ENCODE results near the gene NDUFS7.

The NDUFS7 gene

DNA sequence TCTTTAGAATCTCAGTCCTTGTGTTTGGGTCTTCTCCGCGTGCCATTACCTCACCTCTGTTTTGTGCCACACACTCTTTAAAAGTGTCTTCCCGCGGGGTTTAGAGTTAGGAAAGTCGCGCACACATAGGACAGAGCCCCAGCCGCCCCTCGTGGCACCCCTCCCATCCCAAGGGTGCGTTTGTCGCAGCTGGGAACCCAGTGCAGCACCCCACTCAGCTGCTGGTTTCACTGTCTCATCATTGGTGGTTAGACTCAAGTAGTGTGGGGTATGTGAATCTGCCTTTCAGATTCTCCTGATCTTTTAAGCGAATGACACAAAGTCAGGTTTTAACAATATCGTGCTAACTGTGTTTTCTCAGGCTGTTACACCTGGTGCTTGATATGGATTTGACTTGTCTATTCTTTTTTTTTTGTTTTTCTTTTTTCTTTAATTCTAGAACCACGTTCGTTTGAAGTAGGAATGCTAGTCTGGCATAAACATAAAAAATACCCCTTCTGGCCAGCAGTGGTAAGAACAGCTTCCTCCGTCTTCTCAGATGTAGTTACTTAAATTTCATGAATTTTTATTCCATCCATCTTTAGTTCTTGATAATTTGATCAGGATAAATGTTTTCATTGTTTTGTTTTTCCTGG is 19.5 kb upstream of the NDUFS7 start:
- Histone ChIP-seq H3K36me3 (ENCODE audit: control insufficient read depth, insufficient read depth, low read length) (peaks cover 6% of the 10 kb centered on the region), H3K4me3 (ENCODE audit: insufficient read depth, low read depth, low read length, poor library complexity, severe bottlenecking) (no peak overlapping the region), H3K9me3 (ENCODE audit: control insufficient read depth, low read length) (no peaks in the 10 kb centered on the region), H3K4me1 (ENCODE audit: control insufficient read depth, insufficient read depth, low read length, poor library complexity, severe bottlenecking) (peaks cover 7% of the 10 kb centered on the region), H3K27me3 (replicated peaks; ENCODE audit: control insufficient read depth, insufficient read depth, low read length, poor library complexity, severe bottlenecking) (no peaks in the 10 kb centered on the region), H3K27ac (ENCODE audit: insufficient read depth, low read length, poor library complexity, severe bottlenecking) (no peak overlapping the region)
- DNase-seq = no peak

DNA sequence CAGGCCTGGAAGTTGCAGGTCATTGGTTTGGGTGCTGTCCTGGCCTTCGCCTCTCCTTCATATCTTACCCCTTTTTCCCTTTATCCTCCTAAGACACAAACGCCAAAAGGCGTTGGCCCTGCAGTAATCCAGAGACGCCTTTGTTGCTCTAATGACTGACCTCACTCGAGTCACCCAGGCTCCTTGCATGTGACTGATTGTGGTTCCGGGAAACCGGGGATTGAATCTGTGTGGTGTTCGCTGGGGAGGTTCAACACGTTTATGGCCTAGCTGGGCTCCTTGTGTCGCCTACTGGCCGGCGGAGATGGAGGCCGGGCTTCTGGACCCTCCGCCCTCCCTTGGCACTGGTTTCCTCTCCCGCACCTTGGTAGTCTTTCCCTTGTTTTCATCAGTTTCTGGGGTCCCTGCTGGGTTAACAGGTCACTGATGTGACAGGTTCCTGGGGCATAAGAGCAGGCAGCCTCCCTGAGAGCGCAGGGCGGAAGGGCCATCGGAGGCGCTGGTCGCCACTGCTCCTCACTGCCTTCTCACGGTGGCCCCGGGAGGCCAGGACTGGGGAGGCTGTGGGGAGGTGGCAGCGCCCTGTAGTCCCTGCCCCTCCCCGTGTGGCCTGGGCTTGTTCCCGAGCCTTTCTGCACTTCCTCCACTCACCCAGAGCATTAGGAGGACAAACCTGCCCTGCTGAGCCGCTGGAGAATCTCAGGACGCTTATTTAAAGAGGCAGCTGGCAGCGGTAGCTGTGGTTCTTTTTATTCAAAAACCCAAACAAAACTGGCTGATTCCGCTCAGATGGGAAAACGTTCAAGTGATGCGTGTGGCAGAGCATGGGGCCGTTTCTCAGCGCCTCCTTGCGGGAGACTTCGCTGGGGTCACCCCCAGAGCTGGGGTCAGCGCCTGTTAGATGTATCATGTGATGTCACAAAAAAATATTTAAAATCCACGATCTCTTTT is 18.1 kb upstream of the NDUFS7 start:
- Histone ChIP-seq H3K27me3 (replicated peaks; ENCODE audit: control insufficient read depth, insufficient read depth, low read length, poor library complexity, severe bottlenecking) (no peaks in the 10 kb centered on the region), H3K9me3 (ENCODE audit: control insufficient read depth, low read length) (no peaks in the 10 kb centered on the region), H3K4me1 (ENCODE audit: control insufficient read depth, insufficient read depth, low read length, poor library complexity, severe bottlenecking) (peaks cover 7% of the 10 kb centered on the region), H3K4me3 (ENCODE audit: insufficient read depth, low read depth, low read length, poor library complexity, severe bottlenecking) (no peak overlapping the region), H3K27ac (ENCODE audit: insufficient read depth, low read length, poor library complexity, severe bottlenecking) (no peak overlapping the region), H3K36me3 (ENCODE audit: control insufficient read depth, insufficient read depth, low read length) (peaks cover 7% of the 10 kb centered on the region)
- DNase-seq = no peak

DNA sequence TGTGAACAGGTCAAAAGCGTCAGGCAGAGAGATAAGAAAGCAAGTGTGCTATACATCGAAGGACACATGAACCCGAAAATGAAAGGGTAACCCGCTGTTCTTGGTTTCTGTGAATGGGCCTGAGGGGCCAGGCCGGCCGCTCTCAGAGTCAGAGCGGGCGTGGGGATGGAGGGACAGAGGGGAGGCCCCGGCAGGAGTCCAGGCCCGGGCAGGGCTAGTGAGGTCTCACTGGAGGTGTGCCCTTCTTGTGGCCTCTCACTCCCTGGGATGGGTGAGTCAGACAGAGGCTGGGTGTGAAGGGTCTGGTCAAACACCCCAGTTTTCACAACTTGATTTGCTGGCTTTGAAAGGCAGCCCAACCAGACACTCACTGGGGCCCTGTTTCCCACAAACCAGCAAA is 17.4 kb upstream of the NDUFS7 start:
- no peaks in the 10 kb centered on the region for H3K9me3 ChIP-seq (ENCODE audit: control insufficient read depth, low read length)
- H3K27me3 ChIP-seq (replicated peaks; ENCODE audit: control insufficient read depth, insufficient read depth, low read length, poor library complexity, severe bottlenecking) = no peaks in the 10 kb centered on the region
- no peak overlapping the region for H3K27ac ChIP-seq (ENCODE audit: insufficient read depth, low read length, poor library complexity, severe bottlenecking)
- H3K4me3 ChIP-seq (ENCODE audit: insufficient read depth, low read depth, low read length, poor library complexity, severe bottlenecking) = no peak overlapping the region
- DNase-seq = no peak
- H3K4me1 ChIP-seq (ENCODE audit: control insufficient read depth, insufficient read depth, low read length, poor library complexity, severe bottlenecking) = peaks cover 7% of the 10 kb centered on the region
- peaks cover 11% of the 10 kb centered on the region for H3K36me3 ChIP-seq (ENCODE audit: control insufficient read depth, insufficient read depth, low read length)

DNA sequence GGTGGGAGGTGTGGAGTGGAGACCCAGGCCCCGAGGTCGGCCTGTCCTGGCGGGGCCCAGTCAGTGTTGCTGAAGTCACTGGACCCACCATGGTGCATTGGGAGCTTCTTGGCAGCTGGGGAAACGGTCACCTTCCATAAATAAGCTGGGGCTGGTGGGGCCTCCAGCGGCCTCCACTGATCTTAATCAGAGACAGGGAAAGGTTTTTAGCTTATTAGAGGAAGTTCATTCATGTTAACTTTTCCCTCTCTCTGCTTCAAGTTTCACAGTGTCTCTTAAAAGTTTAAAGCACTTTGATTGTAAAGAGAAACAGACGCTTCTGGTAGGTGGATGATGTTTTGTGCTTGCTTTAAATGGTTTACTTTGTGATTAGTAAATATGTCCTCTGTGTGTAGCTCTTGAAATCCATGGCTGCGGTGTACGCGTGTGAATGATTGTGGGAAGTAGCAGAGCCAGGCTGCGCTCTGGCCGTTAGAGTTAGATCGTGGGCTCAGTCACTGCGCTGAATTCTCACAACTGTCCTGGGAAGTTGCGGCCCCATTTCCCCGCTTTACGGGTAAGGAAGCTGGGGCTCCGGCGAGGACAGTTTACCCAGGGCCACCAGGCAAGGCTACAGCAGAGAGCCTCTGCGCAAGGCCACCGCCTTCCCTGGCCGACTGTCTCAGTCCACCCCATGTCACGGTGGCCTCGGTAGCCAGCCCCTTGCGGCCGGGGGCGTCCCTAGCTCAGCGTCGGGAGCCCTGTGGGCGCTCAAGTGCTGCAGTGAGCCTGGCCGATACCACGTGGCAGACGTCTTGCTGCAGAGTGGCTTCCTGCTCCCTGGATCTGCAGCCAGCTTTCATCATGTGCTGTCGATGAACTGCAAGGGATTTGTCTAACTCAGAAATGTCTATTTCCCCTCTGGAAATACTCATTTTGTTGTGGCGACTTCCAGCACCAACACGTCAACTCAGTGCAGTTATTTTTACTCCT is 16.5 kb upstream of the NDUFS7 start:
- no peaks in the 10 kb centered on the region for H3K9me3 ChIP-seq (ENCODE audit: control insufficient read depth, low read length)
- no peaks in the 10 kb centered on the region for H3K27me3 ChIP-seq (replicated peaks; ENCODE audit: control insufficient read depth, insufficient read depth, low read length, poor library complexity, severe bottlenecking)
- no peak for DNase-seq
- peaks cover 7% of the 10 kb centered on the region for H3K4me1 ChIP-seq (ENCODE audit: control insufficient read depth, insufficient read depth, low read length, poor library complexity, severe bottlenecking)
- peaks cover 14% of the 10 kb centered on the region for H3K36me3 ChIP-seq (ENCODE audit: control insufficient read depth, insufficient read depth, low read length)
- H3K4me3 ChIP-seq (ENCODE audit: insufficient read depth, low read depth, low read length, poor library complexity, severe bottlenecking) = no peak overlapping the region
- H3K27ac ChIP-seq (ENCODE audit: insufficient read depth, low read length, poor library complexity, severe bottlenecking) = no peak overlapping the region

DNA sequence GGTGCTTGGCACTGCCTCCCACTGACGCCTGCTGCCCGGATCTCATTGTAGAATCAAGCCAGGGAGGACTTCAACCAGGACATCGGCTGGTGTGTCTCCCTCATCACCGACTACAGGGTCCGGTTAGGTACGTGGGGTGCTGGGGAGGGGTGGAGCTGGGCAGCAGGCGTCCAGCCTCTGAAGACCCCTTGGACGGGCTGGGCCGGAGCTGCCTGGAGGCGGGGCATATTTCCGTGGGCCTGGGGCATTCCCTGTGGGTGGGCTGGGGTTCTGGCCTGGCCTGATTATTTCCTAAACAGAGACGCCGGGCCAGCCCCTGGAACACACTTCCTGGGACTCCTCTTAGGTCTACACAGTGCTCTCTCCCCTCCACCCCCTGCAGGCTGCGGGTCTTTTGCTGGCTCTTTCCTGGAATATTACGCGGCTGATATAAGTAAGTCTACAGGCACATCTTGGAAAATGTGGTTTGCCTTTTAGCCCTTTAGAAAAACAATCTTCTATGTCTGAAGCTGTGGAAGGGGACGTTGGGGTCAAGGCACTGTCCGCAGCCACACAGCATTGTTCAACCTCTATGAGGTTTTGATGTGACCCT is 14.4 kb upstream of the NDUFS7 start:
- no peaks in the 10 kb centered on the region for H3K9me3 ChIP-seq (ENCODE audit: control insufficient read depth, low read length)
- no peak overlapping the region for H3K4me3 ChIP-seq (ENCODE audit: insufficient read depth, low read depth, low read length, poor library complexity, severe bottlenecking)
- DNase-seq = no peak
- H3K36me3 ChIP-seq (ENCODE audit: control insufficient read depth, insufficient read depth, low read length) = peaks cover 14% of the 10 kb centered on the region
- H3K27me3 ChIP-seq (replicated peaks; ENCODE audit: control insufficient read depth, insufficient read depth, low read length, poor library complexity, severe bottlenecking) = no peaks in the 10 kb centered on the region
- H3K4me1 ChIP-seq (ENCODE audit: control insufficient read depth, insufficient read depth, low read length, poor library complexity, severe bottlenecking) = no peaks in the 10 kb centered on the region
- no peak overlapping the region for H3K27ac ChIP-seq (ENCODE audit: insufficient read depth, low read length, poor library complexity, severe bottlenecking)

DNA sequence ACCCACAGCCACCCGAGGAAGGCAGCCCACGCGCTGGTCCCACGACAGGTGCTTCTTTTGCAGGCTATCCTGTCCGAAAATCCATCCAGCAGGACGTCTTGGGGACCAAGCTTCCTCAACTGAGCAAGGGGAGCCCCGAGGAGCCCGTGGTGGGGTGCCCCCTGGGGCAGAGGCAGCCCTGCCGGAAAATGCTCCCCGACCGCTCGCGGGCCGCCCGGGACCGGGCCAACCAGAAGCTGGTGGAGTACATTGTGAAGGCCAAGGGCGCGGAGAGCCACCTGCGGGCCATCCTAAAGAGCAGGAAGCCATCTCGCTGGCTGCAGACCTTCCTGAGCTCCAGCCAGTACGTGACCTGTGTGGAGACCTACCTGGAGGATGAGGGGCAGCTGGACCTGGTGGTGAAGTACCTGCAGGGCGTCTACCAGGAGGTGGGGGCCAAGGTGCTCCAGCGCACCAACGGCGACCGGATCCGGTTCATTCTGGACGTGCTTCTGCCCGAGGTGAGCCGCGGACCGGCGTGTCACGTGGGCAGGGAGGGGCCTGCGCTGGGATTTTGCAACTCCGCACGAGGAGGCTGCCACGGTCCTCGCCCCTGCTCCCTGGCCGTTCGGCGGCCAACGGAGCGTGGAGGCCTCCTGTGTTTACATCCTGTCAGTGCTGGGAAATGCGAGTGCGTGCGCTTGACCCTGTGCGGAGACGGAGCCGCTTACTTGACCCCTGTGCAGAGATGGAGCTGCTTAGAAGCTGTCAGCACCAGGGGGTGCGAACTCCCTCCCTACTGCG is 12.9 kb upstream of the NDUFS7 start:
- Histone ChIP-seq H3K4me3 (ENCODE audit: insufficient read depth, low read depth, low read length, poor library complexity, severe bottlenecking) (no peak overlapping the region), H3K9me3 (ENCODE audit: control insufficient read depth, low read length) (no peaks in the 10 kb centered on the region), H3K4me1 (ENCODE audit: control insufficient read depth, insufficient read depth, low read length, poor library complexity, severe bottlenecking) (no peaks in the 10 kb centered on the region), H3K36me3 (ENCODE audit: control insufficient read depth, insufficient read depth, low read length) (peaks cover 14% of the 10 kb centered on the region), H3K27me3 (replicated peaks; ENCODE audit: control insufficient read depth, insufficient read depth, low read length, poor library complexity, severe bottlenecking) (no peaks in the 10 kb centered on the region), H3K27ac (ENCODE audit: insufficient read depth, low read length, poor library complexity, severe bottlenecking) (no peak overlapping the region)
- no peak for DNase-seq

DNA sequence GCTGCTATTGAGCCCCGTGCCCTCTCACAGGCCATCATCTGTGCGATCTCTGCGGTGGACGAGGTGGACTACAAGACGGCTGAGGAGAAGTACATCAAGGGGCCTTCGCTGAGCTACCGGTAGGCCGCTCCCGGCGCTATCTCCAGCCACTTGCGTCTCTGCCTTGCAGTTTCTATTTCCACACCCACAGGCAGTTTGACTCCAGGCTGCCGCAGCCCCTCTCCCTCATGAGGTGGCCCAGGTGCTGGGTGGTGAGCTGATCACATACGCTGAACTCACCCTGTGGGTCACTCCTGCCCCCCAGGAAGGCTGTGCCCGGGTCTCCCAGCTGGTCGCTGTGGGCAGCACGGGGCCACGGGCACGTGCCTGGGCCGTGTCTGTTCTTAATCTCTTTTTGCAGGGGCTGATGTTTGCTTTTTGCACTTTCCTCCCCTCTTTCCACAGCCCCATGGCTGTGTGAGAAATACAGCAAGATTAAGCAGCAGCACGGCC is 10.6 kb upstream of the NDUFS7 start:
- Histone ChIP-seq H3K4me1 (ENCODE audit: control insufficient read depth, insufficient read depth, low read length, poor library complexity, severe bottlenecking) (no peaks in the 10 kb centered on the region), H3K27ac (ENCODE audit: insufficient read depth, low read length, poor library complexity, severe bottlenecking) (no peak overlapping the region), H3K36me3 (ENCODE audit: control insufficient read depth, insufficient read depth, low read length) (peaks cover 11% of the 10 kb centered on the region), H3K4me3 (ENCODE audit: insufficient read depth, low read depth, low read length, poor library complexity, severe bottlenecking) (no peak overlapping the region), H3K9me3 (ENCODE audit: control insufficient read depth, low read length) (no peaks in the 10 kb centered on the region), H3K27me3 (replicated peaks; ENCODE audit: control insufficient read depth, insufficient read depth, low read length, poor library complexity, severe bottlenecking) (no peaks in the 10 kb centered on the region)
- DNase-seq = no peak

DNA sequence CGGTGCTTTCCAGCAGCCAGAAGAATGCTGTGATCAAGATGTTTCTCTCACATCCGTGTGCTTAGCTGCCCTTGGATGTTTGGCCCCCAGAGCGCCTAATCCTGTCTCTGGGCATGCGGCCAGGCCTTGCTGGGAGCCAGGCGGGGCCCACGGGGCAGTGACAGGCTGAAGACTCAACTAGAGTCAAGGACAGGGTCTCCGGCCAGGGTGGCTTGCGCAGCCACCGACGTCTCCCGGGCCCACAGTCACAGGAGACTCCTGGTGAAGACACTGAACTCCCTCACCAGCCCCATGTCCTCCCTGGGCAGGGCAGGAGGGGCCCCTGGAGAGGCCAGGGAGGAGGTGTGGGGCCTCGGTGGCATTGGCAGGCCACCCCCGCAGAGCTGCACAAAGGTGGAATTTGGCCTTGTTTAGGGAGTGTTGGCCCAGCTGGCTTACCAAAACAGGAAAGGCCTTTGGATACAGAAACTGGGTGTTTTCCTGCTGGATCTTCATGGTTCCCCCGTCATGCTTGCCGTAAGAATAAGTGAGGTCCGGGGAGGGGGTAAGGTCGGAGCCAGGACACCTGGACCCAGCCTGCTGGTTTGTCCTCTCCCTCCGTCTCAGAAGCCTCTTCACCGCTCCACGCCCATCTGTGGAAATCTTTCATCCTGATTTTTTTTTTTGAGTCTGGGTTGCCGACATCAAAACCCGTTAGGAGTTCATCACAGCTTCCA is 10.0 kb upstream of the NDUFS7 start:
- DNase-seq = no peak
- no peaks in the 10 kb centered on the region for H3K9me3 ChIP-seq (ENCODE audit: control insufficient read depth, low read length)
- peaks cover 11% of the 10 kb centered on the region for H3K36me3 ChIP-seq (ENCODE audit: control insufficient read depth, insufficient read depth, low read length)
- no peaks in the 10 kb centered on the region for H3K4me1 ChIP-seq (ENCODE audit: control insufficient read depth, insufficient read depth, low read length, poor library complexity, severe bottlenecking)
- H3K4me3 ChIP-seq (ENCODE audit: insufficient read depth, low read depth, low read length, poor library complexity, severe bottlenecking) = no peak overlapping the region
- H3K27me3 ChIP-seq (replicated peaks; ENCODE audit: control insufficient read depth, insufficient read depth, low read length, poor library complexity, severe bottlenecking) = no peaks in the 10 kb centered on the region
- no peak overlapping the region for H3K27ac ChIP-seq (ENCODE audit: insufficient read depth, low read length, poor library complexity, severe bottlenecking)
